Sigmoid colon (tissue), 4 donors: ENCODE data around the gene PFDN1.

Experiments
- CTCF ChIP-seq, 4 experiments: fragments of 450-650 bp in 3 of 4; fragments of 200-600 bp in 1 of 4; IDR thresholded peaks; one replicate each; pipeline ENCODE4 v1.5.1; 2016 to 2019; ENCODE audit warnings: antibody characterized with exemption in 4 of 4, mild to moderate bottlenecking in 3 of 4, moderate library complexity in 2 of 4
- EP300 ChIP-seq, 4 donors: sonication (generic); formaldehyde crosslinking; IDR thresholded peaks; one replicate each; pipeline ENCODE4 v1.6.1; 2017; ENCODE audit warnings: antibody characterized with exemption in 4 of 4
- POLR2A ChIP-seq, 2 donors: fragments of 450-650 bp; IDR thresholded peaks; one replicate each; pipeline ENCODE4 v1.6.1; 2016; ENCODE audit warnings: antibody characterized with exemption in 2 of 2, mild to moderate bottlenecking in 2 of 2, moderate library complexity in 2 of 2
- POLR2AphosphoS5 ChIP-seq, 4 donors: sonication (generic); formaldehyde crosslinking; IDR thresholded peaks; one replicate each; pipeline ENCODE4 v1.6.1; 2017; ENCODE audit warnings: antibody characterized with exemption in 4 of 4

GRCh38 chr5:140239461-140239860 is 63.4 kb downstream of the PFDN1 start:
- TF ChIP-seq POLR2A (IDR thresholded peaks at IDR 0.05): no peak
- TF ChIP-seq CTCF (IDR thresholded peaks at IDR 0.05): no peak
- TF ChIP-seq POLR2AphosphoS5 (IDR thresholded peaks at IDR 0.05): no peak
- TF ChIP-seq EP300 (IDR thresholded peaks at IDR 0.05): no peak
